CD4-positive, alpha-beta T cell treated with Interleukin-6 at 100 ng/mL for 8 hours (primary cell): ENCODE data around the gene ROPN1L.
A peak's percentile ranks its signal among the peaks of the same experiment; 100 is the strongest.
"Not testable (repeated sequence)": the region's sequence is repeated elsewhere in the genome, so short reads cannot be mapped to it uniquely, and the experiment has no call there.

Source experiments
- DNase-seq: peaks from one replicate; pipeline ENCODE4 v3.0.0-alpha.2; 2020; ENCODE audit warnings: mixed read lengths, low spot score

Gene ROPN1L

GRCh38 chr5:10479154-10479721 is 37.6 kb downstream of the ROPN1L start:
- no peak for DNase-seq

- DNase-seq: no peak
Observed at GRCh38 chr5:10480237-10480985, 38.7 kb downstream of the ROPN1L start.

GRCh38 chr5:10481241-10481935 is 39.7 kb downstream of the ROPN1L start:
- DNase-seq: no peak

- DNase-seq: no peak
Observed at GRCh38 chr5:10482791-10483530, 41.3 kb downstream of the ROPN1L start.

GRCh38 chr5:10484774-10485141 is 43.1 kb downstream of the ROPN1L start:
- DNase-seq: no peak

GRCh38 chr5:10485142-10485795 is 43.6 kb downstream of the ROPN1L start:
- no peak for DNase-seq

- no peak for DNase-seq
Observed at GRCh38 chr5:10485897-10486296, 44.2 kb downstream of the ROPN1L start.

- no peak for DNase-seq
Observed at GRCh38 chr5:10486511-10487344, 45.0 kb downstream of the ROPN1L start.

GRCh38 chr5:10488144-10488543 is 46.5 kb downstream of the ROPN1L start:
- DNase-seq: no peak

- peak; percentile 6 for DNase-seq
Observed at GRCh38 chr5:10489810-10490426, 48.2 kb downstream of the ROPN1L start.

GRCh38 chr5:10490927-10491672 is 49.4 kb downstream of the ROPN1L start:
- no peak for DNase-seq

- no peak for DNase-seq
Observed at GRCh38 chr5:10491673-10492026, 50.0 kb downstream of the ROPN1L start.

- no peak for DNase-seq
Observed at GRCh38 chr5:10493884-10494283, 52.2 kb downstream of the ROPN1L start.

- DNase-seq: not testable (repeated sequence)
Observed at GRCh38 chr5:10494497-10494896, 52.8 kb downstream of the ROPN1L start.

- DNase-seq: no peak
Observed at GRCh38 chr5:10497554-10497953, 55.9 kb downstream of the ROPN1L start.

GRCh38 chr5:10498350-10498749 is 56.7 kb downstream of the ROPN1L start:
- DNase-seq: no peak

- no peak for DNase-seq
Observed at GRCh38 chr5:10499066-10499465, 57.4 kb downstream of the ROPN1L start.

GRCh38 chr5:10499776-10500175 is 58.1 kb downstream of the ROPN1L start:
- DNase-seq: no peak

GRCh38 chr5:10500669-10501068 is 59.0 kb downstream of the ROPN1L start:
- no peak for DNase-seq

GRCh38 chr5:10501554-10502075 is 59.9 kb downstream of the ROPN1L start:
- no peak for DNase-seq
